Measurements from ENCODE around the gene UBE2D1. TPM values are rescaled to one million over a fixed set of nuclear protein-coding genes. Genes with fewer than 3 reads are reported as not detected.

Gene UBE2D1
- total RNA-seq, 1 donor from 2014 or later: 14.9 TPM

- H3K36me3 Mint-ChIP-seq (ENCODE audit: low read depth): peaks cover 4% of the 10 kb centered on the region
- H3K4me3 Mint-ChIP-seq (ENCODE audit: low read depth): no peak overlapping the region
- H3K4me1 Mint-ChIP-seq (ENCODE audit: low read depth): peaks cover 4% of the 10 kb centered on the region
- no peak overlapping the region for H3K27ac Mint-ChIP-seq
- no peaks in the 10 kb centered on the region for H3K27me3 Mint-ChIP-seq (ENCODE audit: low read depth)
- intact Hi-C loops (cut with micrococcal nuclease): no loop called here
- no peak for DNase-seq (ENCODE audit: low spot score)
- no peaks in the 10 kb centered on the region for H3K9me3 Mint-ChIP-seq
Observed at GRCh38 chr10:58350023-58350422, 15.2 kb downstream of the UBE2D1 start.

GRCh38 chr10:58350619-58351323 is 16.0 kb downstream of the UBE2D1 start:
- Mint-ChIP-seq H3K27me3 (ENCODE audit: low read depth) (no peaks in the 10 kb centered on the region), H3K9me3 (no peaks in the 10 kb centered on the region), H3K4me3 (ENCODE audit: low read depth) (no peak overlapping the region), H3K27ac (no peak overlapping the region), H3K36me3 (ENCODE audit: low read depth) (peaks cover 4% of the 10 kb centered on the region), H3K4me1 (ENCODE audit: low read depth) (peaks cover 4% of the 10 kb centered on the region)
- intact Hi-C loops (cut with micrococcal nuclease): no loop called here
- DNase-seq (ENCODE audit: low spot score): no peak

- Mint-ChIP-seq H3K4me1 (ENCODE audit: low read depth) (peaks cover 4% of the 10 kb centered on the region), H3K9me3 (no peaks in the 10 kb centered on the region), H3K4me3 (ENCODE audit: low read depth) (no peak overlapping the region), H3K27me3 (ENCODE audit: low read depth) (no peaks in the 10 kb centered on the region), H3K36me3 (ENCODE audit: low read depth) (no peaks in the 10 kb centered on the region), H3K27ac (no peak overlapping the region)
- DNase-seq (ENCODE audit: low spot score): no peak
- intact Hi-C loops (cut with micrococcal nuclease): no loop called here
Observed at GRCh38 chr10:58351616-58352578, 17.1 kb downstream of the UBE2D1 start.

- intact Hi-C loops (cut with micrococcal nuclease): no loop called here
- peaks cover 4% of the 10 kb centered on the region for H3K4me1 Mint-ChIP-seq (ENCODE audit: low read depth)
- DNase-seq (ENCODE audit: low spot score): no peak
- no peaks in the 10 kb centered on the region for H3K9me3 Mint-ChIP-seq
- no peak overlapping the region for H3K27ac Mint-ChIP-seq
- no peaks in the 10 kb centered on the region for H3K36me3 Mint-ChIP-seq (ENCODE audit: low read depth)
- H3K4me3 Mint-ChIP-seq (ENCODE audit: low read depth): no peak overlapping the region
- H3K27me3 Mint-ChIP-seq (ENCODE audit: low read depth): no peaks in the 10 kb centered on the region
Observed at GRCh38 chr10:58352956-58353610, 18.3 kb downstream of the UBE2D1 start.

- intact Hi-C loops (cut with micrococcal nuclease): no loop called here
- Mint-ChIP-seq H3K4me3 (ENCODE audit: low read depth) (no peak overlapping the region), H3K27ac (no peak overlapping the region), H3K9me3 (no peaks in the 10 kb centered on the region), H3K36me3 (ENCODE audit: low read depth) (peaks cover 5% of the 10 kb centered on the region), H3K27me3 (ENCODE audit: low read depth) (no peaks in the 10 kb centered on the region), H3K4me1 (ENCODE audit: low read depth) (peaks cover 12% of the 10 kb centered on the region)
- no peak for DNase-seq (ENCODE audit: low spot score)
Observed at GRCh38 chr10:58356756-58357155, 21.9 kb downstream of the UBE2D1 start.

- Mint-ChIP-seq H3K27me3 (ENCODE audit: low read depth) (no peaks in the 10 kb centered on the region), H3K9me3 (no peaks in the 10 kb centered on the region), H3K27ac (no peak overlapping the region), H3K36me3 (ENCODE audit: low read depth) (peaks cover 8% of the 10 kb centered on the region), H3K4me1 (ENCODE audit: low read depth) (peaks cover 12% of the 10 kb centered on the region), H3K4me3 (ENCODE audit: low read depth) (no peak overlapping the region)
- intact Hi-C loops (cut with micrococcal nuclease): loop anchor here (2.0 kb wide), 1 partner anchor 26 kb away; the partner anchor contains the start of gene TFAM
- no peak for DNase-seq (ENCODE audit: low spot score)
Observed at GRCh38 chr10:58358314-58358933, 23.6 kb downstream of the UBE2D1 start.

- Mint-ChIP-seq H3K4me1 (ENCODE audit: low read depth) (peaks cover 12% of the 10 kb centered on the region), H3K27me3 (ENCODE audit: low read depth) (no peaks in the 10 kb centered on the region), H3K4me3 (ENCODE audit: low read depth) (no peak overlapping the region), H3K27ac (no peak overlapping the region), H3K36me3 (ENCODE audit: low read depth) (peaks cover 13% of the 10 kb centered on the region), H3K9me3 (no peaks in the 10 kb centered on the region)
- DNase-seq (ENCODE audit: low spot score): no peak
- intact Hi-C loops (cut with micrococcal nuclease): loop anchor here (2.0 kb wide), 1 partner anchor 26 kb away; the partner anchor contains the start of gene TFAM
Observed at GRCh38 chr10:58358947-58359346, 24.1 kb downstream of the UBE2D1 start.

GRCh38 chr10:58359541-58359940 is 24.7 kb downstream of the UBE2D1 start:
- intact Hi-C loops (cut with micrococcal nuclease): loop anchor here (2.0 kb wide), 1 partner anchor 25 kb away; the partner anchor contains the start of gene TFAM
- no peak overlapping the region for H3K4me3 Mint-ChIP-seq (ENCODE audit: low read depth)
- no peak overlapping the region for H3K27ac Mint-ChIP-seq

GRCh38 chr10:58360412-58361004 is 25.7 kb downstream of the UBE2D1 start:
- peaks cover 19% of the 10 kb centered on the region for H3K36me3 Mint-ChIP-seq (ENCODE audit: low read depth)
- intact Hi-C loops (cut with micrococcal nuclease): no loop called here
- no peak for DNase-seq (ENCODE audit: low spot score)
- no peaks in the 10 kb centered on the region for H3K27me3 Mint-ChIP-seq (ENCODE audit: low read depth)
- no peak overlapping the region for H3K27ac Mint-ChIP-seq
- H3K4me3 Mint-ChIP-seq (ENCODE audit: low read depth): no peak overlapping the region
- H3K9me3 Mint-ChIP-seq: no peaks in the 10 kb centered on the region
- peaks cover 12% of the 10 kb centered on the region for H3K4me1 Mint-ChIP-seq (ENCODE audit: low read depth)

More at GRCh38 chr10:58359541-58359940, 24.7 kb downstream of the UBE2D1 start:
- Mint-ChIP-seq H3K36me3 (ENCODE audit: low read depth) (peaks cover 14% of the 10 kb centered on the region), H3K27me3 (ENCODE audit: low read depth) (no peaks in the 10 kb centered on the region), H3K4me1 (ENCODE audit: low read depth) (peaks cover 12% of the 10 kb centered on the region), H3K9me3 (no peaks in the 10 kb centered on the region)
- DNase-seq (ENCODE audit: low spot score): no peak

- H3K27ac Mint-ChIP-seq: no peak overlapping the region
- no peaks in the 10 kb centered on the region for H3K27me3 Mint-ChIP-seq (ENCODE audit: low read depth)
- no peak overlapping the region for H3K4me3 Mint-ChIP-seq (ENCODE audit: low read depth)
- intact Hi-C loops (cut with micrococcal nuclease): no loop called here
- H3K9me3 Mint-ChIP-seq: no peaks in the 10 kb centered on the region
- DNase-seq (ENCODE audit: low spot score): no peak
- H3K4me1 Mint-ChIP-seq (ENCODE audit: low read depth): peaks cover 12% of the 10 kb centered on the region
- peaks cover 19% of the 10 kb centered on the region for H3K36me3 Mint-ChIP-seq (ENCODE audit: low read depth)
Observed at GRCh38 chr10:58361353-58361752, 26.5 kb downstream of the UBE2D1 start.

GRCh38 chr10:58362027-58362789 is 27.4 kb downstream of the UBE2D1 start:
- no peak for DNase-seq (ENCODE audit: low spot score)
- Mint-ChIP-seq H3K27me3 (ENCODE audit: low read depth) (no peaks in the 10 kb centered on the region), H3K4me3 (ENCODE audit: low read depth) (no peak overlapping the region), H3K27ac (no peak overlapping the region), H3K9me3 (no peaks in the 10 kb centered on the region), H3K4me1 (ENCODE audit: low read depth) (peaks cover 12% of the 10 kb centered on the region), H3K36me3 (ENCODE audit: low read depth) (peaks cover 19% of the 10 kb centered on the region)
- intact Hi-C loops (cut with micrococcal nuclease): no loop called here

All from activated T-helper 2 cell treated with anti-CD3 and anti-CD28 coated beads, Interferon-gamma antibody, Interleukin-2, Interleukin-4, amounts not matched to agents 10 μg/mL and 5 μg/mL and 100 μg/mL, durations not matched to agents 14 hours and 24 hours and 36 hours (primary cell).